HEK293 (cell line): ENCODE data around the gene ID1.
"Not testable (repeated sequence)": the region's sequence is repeated elsewhere in the genome, so short reads cannot be mapped to it uniquely, and the experiment has no call there.

Source experiments
- CTCF ChIA-PET: fragments of 350-600 bp; formaldehyde crosslinking; extraction: SDS; loops from one replicate; lab custom pipeline; 2021; ENCODE audit warnings: antibody characterized with exemption; lab: Yijun Ruan, JAX
- POLR2A ChIA-PET: fragments of 300-600 bp; formaldehyde crosslinking; extraction: SDS; loops from one replicate; lab custom pipeline; 2020; ENCODE audit warnings: antibody characterized with exemption, inconsistent platforms; lab: Yijun Ruan, JAX
- H3K27ac ChIP-seq: fragments of 200-500 bp; sonication (Bioruptor generic); 2 replicates; pipeline ENCODE4 v1.5.1; 2014; ENCODE audit warnings: low read depth, low read length, control low read depth, inconsistent platforms; ENCODE audit errors: extremely low read depth
- H3K36me3 ChIP-seq, 2 experiments: fragments of 200-500 bp in 1 of 2; sonication (Bioruptor generic) in 1 of 2; 1 replicate in 1 of 2; 2 replicates in 1 of 2; pipeline ENCODE4 v1.5.1; 2014 to 2017; ENCODE audit warnings: inconsistent platforms in 2 of 2, low read length in 2 of 2; ENCODE audit not compliant: control insufficient read depth in 2 of 2, insufficient read depth in 1 of 2
- H3K4me1 ChIP-seq: fragments of 200-500 bp; sonication (Bioruptor generic); 2 replicates; pipeline ENCODE4 v1.5.1; 2014; ENCODE audit warnings: mild to moderate bottlenecking, low read length, inconsistent platforms; ENCODE audit not compliant: control insufficient read depth, insufficient read depth
- H3K4me3 ChIP-seq: 2 replicates; pipeline ENCODE4 v1.5.1; 2011; ENCODE audit warnings: low read depth, mild to moderate bottlenecking, control low read depth, low read length, moderate library complexity
- H3K9me3 ChIP-seq: fragments of 200-500 bp; sonication (Bioruptor generic); 2 replicates; pipeline ENCODE4 v1.5.1; 2014; ENCODE audit warnings: low read depth, low read length, inconsistent platforms; ENCODE audit not compliant: control insufficient read depth, insufficient read depth
- ZBTB17 ChIP-seq: fragments of 450-650 bp; formaldehyde crosslinking; IDR thresholded peaks from 2 replicates; pipeline ENCODE4 v1.5.1; 2016; ENCODE audit warnings: missing biosample characterization, missing genetic modification characterization
- ZNF121 ChIP-seq: fragments of 450-650 bp; formaldehyde crosslinking; IDR thresholded peaks from 2 replicates; pipeline ENCODE4 v1.5.1; 2016; ENCODE audit warnings: missing biosample characterization, missing genetic modification characterization
- ZNF18 ChIP-seq: fragments of 450-650 bp; formaldehyde crosslinking; IDR thresholded peaks from 2 replicates; pipeline ENCODE4 v1.5.1; 2016; ENCODE audit warnings: missing biosample characterization, missing genetic modification characterization
- ZNF239 ChIP-seq: fragments of 450-650 bp; formaldehyde crosslinking; IDR thresholded peaks from 2 replicates; pipeline ENCODE4 v1.5.1; 2016; ENCODE audit warnings: missing biosample characterization, missing genetic modification characterization
- ZNF354C ChIP-seq: fragments of 450-650 bp; formaldehyde crosslinking; IDR thresholded peaks from 2 replicates; pipeline ENCODE4 v1.5.1; 2016; ENCODE audit warnings: missing biosample characterization, missing genetic modification characterization, low read depth, borderline replicate concordance
- ZNF561 ChIP-seq: fragments of 450-650 bp; IDR thresholded peaks from 2 replicates; pipeline ENCODE4 v1.5.1; 2018; ENCODE audit warnings: missing biosample characterization, missing genetic modification characterization, borderline replicate concordance
- ZNF701 ChIP-seq: fragments of 450-650 bp; formaldehyde crosslinking; IDR thresholded peaks from 2 replicates; pipeline ENCODE4 v1.5.1; 2016; ENCODE audit warnings: missing biosample characterization, missing genetic modification characterization
- TF ChIP-seq, protein P1 (sequence below): fragments of 450-650 bp; formaldehyde crosslinking; IDR thresholded peaks from 2 replicates; pipeline ENCODE4 v1.5.1; 2016; ENCODE audit warnings: missing biosample characterization, missing genetic modification characterization
- TF ChIP-seq, protein P2 (sequence below): fragments of 450-650 bp; formaldehyde crosslinking; IDR thresholded peaks from 2 replicates; pipeline ENCODE4 v1.5.1; 2016; ENCODE audit warnings: missing biosample characterization, missing genetic modification characterization, borderline replicate concordance

The ID1 gene

DNA sequence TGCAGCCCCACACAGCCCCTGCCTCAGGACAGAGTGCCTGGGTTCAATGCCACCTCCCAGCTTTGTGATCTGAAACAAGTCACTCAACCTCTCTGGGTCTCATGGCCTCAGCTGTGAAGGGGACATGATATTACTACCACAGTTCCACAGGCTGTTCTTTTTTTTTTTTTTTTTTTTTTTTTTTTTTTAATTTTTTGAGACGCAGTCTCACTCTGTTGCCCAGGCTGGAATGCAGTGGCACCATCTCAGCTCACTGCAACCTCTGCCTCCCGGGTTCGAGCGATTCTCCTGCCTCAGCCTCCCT lies 8.7 kb upstream of the ID1 start:
- CTCF ChIA-PET = interaction anchor here (0.6 to 1.7 kb wide), 4 partner anchors 9 to 213 kb away, joined by 3 to 10 read pairs (median 4); no protein-coding TSS in a partner anchor
- not testable (repeated sequence) for H3K4me3 ChIP-seq

GRCh38 chr20:31596831-31597480 lies 8.1 kb upstream of the ID1 start:
- Histone ChIP-seq H3K9me3 (no peaks in the 10 kb centered on the region), H3K4me3 (no peak overlapping the region), H3K4me1 (no peaks in the 10 kb centered on the region), H3K27ac (no peak overlapping the region), H3K36me3 (no peaks in the 10 kb centered on the region)
- ChIA-PET CTCF (interaction anchor here (0.7 kb wide), 2 partner anchors 10 to 126 kb away, joined by 3 read pairs; no protein-coding TSS in a partner anchor), POLR2A (interaction anchor here (0.8 kb wide), 1 partner anchor 12 kb away, joined by 3 read pairs; no protein-coding TSS in a partner anchor)
- TF ChIP-seq ZNF561 (tag by site-specific recombination) = no peak

More for the DNA sequence above, 8.7 kb upstream of the ID1 start:
- not testable (repeated sequence) for H3K9me3 ChIP-seq, H3K4me1 ChIP-seq, H3K27ac ChIP-seq
- POLR2A ChIA-PET = interaction anchor here (0.6 to 2.2 kb wide), 3 partner anchors 8 to 127 kb away, joined by 7 to 19 read pairs (median 8); partner anchors contain the start of gene ID1
- TF ChIP-seq, protein P1, sequence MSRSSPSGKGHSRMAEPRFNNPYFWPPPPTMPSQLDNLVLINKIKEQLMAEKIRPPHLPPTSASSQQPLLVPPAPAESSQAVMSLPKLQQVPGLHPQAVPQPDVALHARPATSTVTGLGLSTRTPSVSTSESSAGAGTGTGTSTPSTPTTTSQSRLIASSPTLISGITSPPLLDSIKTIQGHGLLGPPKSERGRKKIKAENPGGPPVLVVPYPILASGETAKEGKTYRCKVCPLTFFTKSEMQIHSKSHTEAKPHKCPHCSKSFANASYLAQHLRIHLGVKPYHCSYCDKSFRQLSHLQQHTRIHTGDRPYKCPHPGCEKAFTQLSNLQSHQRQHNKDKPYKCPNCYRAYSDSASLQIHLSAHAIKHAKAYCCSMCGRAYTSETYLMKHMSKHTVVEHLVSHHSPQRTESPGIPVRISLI (tag by site-specific recombination) = 0 out of 2 replicates have a peak, but pooled peaks have one; percentile 64
- TF ChIP-seq, all 188 proteins: peak for 1; not testable (repeated sequence) for 187
- not testable (repeated sequence) for H3K36me3 ChIP-seq

DNA sequence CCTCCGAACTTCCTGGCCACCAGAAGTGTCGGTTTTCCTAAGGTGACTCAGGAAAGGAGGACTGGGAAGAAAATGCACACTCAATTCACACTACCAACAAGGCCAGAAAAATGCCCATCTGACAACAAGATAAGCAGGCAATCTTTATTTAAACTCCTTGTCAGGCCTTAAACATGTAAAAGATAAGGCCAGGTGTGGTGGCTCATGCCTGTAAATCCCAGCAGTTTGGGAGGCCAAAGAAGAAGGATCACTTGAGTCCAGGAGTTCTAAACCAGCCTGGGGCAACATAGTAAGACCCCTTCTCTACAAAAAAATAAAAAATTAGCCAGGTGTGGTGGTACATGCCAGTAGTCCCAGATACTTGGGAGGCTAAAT lies 7.6 kb upstream of the ID1 start:
- Histone ChIP-seq H3K27ac (no peak overlapping the region), H3K4me3 (no peak overlapping the region), H3K4me1 (no peaks in the 10 kb centered on the region), H3K9me3 (no peaks in the 10 kb centered on the region), H3K36me3 (no peaks in the 10 kb centered on the region)
- peak; percentile 54; the same call in 1 of the 2 replicates for TF ChIP-seq ZNF121 (tag by site-specific recombination)
- peak; percentile 61; the same call in 1 of the 2 replicates for TF ChIP-seq ZNF18
- no peak for TF ChIP-seq ZNF701 (tag by site-specific recombination)
- TF ChIP-seq, protein P2, sequence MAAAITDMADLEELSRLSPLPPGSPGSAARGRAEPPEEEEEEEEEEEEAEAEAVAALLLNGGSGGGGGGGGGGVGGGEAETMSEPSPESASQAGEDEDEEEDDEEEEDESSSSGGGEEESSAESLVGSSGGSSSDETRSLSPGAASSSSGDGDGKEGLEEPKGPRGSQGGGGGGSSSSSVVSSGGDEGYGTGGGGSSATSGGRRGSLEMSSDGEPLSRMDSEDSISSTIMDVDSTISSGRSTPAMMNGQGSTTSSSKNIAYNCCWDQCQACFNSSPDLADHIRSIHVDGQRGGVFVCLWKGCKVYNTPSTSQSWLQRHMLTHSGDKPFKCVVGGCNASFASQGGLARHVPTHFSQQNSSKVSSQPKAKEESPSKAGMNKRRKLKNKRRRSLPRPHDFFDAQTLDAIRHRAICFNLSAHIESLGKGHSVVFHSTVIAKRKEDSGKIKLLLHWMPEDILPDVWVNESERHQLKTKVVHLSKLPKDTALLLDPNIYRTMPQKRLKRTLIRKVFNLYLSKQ = no peak
- ChIA-PET CTCF (interaction anchor here (0.7 to 26.4 kb wide), 2 partner anchors 34 to 126 kb away, joined by 3 to 1204 read pairs; no protein-coding TSS in a partner anchor), POLR2A (interaction anchor here (0.8 kb wide), 1 partner anchor 11 kb away, joined by 3 read pairs; no protein-coding TSS in a partner anchor)

DNA sequence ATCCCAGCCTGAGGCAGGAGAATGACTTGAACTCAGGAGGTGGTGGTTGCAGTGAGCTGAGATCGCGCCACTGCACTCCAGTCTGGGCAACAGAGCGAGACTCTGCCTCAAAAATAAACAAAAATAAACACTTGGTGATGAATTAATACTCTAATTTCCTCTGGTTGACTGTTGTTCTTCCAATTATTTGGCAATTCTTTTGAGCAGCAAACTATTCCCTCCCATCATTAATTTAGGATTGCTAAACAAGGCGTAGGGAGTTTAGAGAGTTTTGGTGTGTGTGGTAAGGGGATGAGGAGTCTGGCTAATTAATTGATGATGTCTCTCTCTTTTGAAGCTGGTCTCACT lies 2.7 kb upstream of the ID1 start:
- POLR2A ChIA-PET = interaction anchor here (0.5 to 8.7 kb wide), 2 partner anchors 14 to 32 kb away, joined by 4 to 255 read pairs; no protein-coding TSS in a partner anchor
- peaks cover 5% of the 10 kb centered on the region; the same call in 1 of the 2 replicates for H3K4me1 ChIP-seq
- CTCF ChIA-PET = interaction anchor here (0.6 to 26.4 kb wide), 8 partner anchors 10 to 129 kb away, joined by 3 to 1204 read pairs (median 5); no protein-coding TSS in a partner anchor

More for the DNA sequence above, 2.7 kb upstream of the ID1 start:
- Histone ChIP-seq H3K27ac (no peak overlapping the region), H3K4me3 (no peak overlapping the region), H3K9me3 (no peaks in the 10 kb centered on the region), H3K36me3 (peaks cover 0 to 17% of the 10 kb centered on the region in 2 experiments; a peak in 1 of 3 replicates)
- peak; percentile 62; the same call in 1 of the 2 replicates for TF ChIP-seq ZBTB17
- TF ChIP-seq ZNF354C = no peak
- 0 out of 2 replicates have a peak, but pooled peaks have one; percentile 15 for TF ChIP-seq ZNF121 (tag by site-specific recombination)
- no peak for TF ChIP-seq ZNF239 (tag by site-specific recombination)
